IMR-90 (cell line): ENCODE data around the gene DNAJB12. TPM values are rescaled to one million over a fixed set of nuclear protein-coding genes. Genes with fewer than 3 reads are reported as not detected.

ENCODE experiments used
- ATAC-seq: fragments of 200-7000 bp; cut with Tn5 transposase; 2 replicates; pipeline ENCODE4 v1.9.1; 2020; ENCODE audit warnings: low read depth, mild to moderate bottlenecking, moderate library complexity
- BruUV-seq: library from RNA; stranded (reverse); fragments of 400-500 nt; replicated peaks from 2 replicates; lab custom pipeline; 2021; lab: Mats Ljungman, UMichigan
- CTCF ChIA-PET: fragments of 300-600 bp; formaldehyde crosslinking; extraction: SDS; loops from one replicate; lab custom pipeline; 2021; ENCODE audit warnings: antibody characterized with exemption; lab: Yijun Ruan, JAX
- POLR2A ChIA-PET: fragments of 300-600 bp; sonication (Branson Sonifier 250); formaldehyde crosslinking; loops from one replicate; lab custom pipeline; 2022; ENCODE audit warnings: antibody characterized with exemption; ENCODE audit not compliant: unreplicated experiment; lab: Charles Lee
- DNase-seq: peaks from one replicate; pipeline ENCODE4 v3.0.0; 2013
- H2AFZ ChIP-seq: replicated peaks from 2 replicates; pipeline ENCODE3; 2013; ENCODE audit warnings: low read length, mild to moderate bottlenecking; ENCODE audit not compliant: poor library complexity
- H2AK5ac ChIP-seq: 2 replicates; pipeline ENCODE4 v1.6.1; 2013; ENCODE audit warnings: low read depth, low read length, inconsistent platforms
- H2AK9ac ChIP-seq: replicated peaks from 2 replicates; pipeline ENCODE3; 2013; ENCODE audit warnings: mild to moderate bottlenecking, low read depth, low read length, moderate library complexity; ENCODE audit not compliant: poor library complexity
- H2BK120ac ChIP-seq: 2 replicates; pipeline ENCODE4 v1.6.1; 2013; ENCODE audit warnings: low read depth, low read length, inconsistent platforms
- H2BK15ac ChIP-seq: 3 replicates; pipeline ENCODE4 v1.6.1; 2013; ENCODE audit warnings: low read depth, low read length, inconsistent platforms
- H2BK20ac ChIP-seq: 2 replicates; pipeline ENCODE4 v1.6.1; 2013; ENCODE audit warnings: low read depth, mild to moderate bottlenecking, inconsistent platforms, low read length, moderate library complexity
- H2BK5ac ChIP-seq: 2 replicates; pipeline ENCODE4 v1.6.1; 2013; ENCODE audit warnings: mild to moderate bottlenecking, low read depth, low read length, inconsistent platforms; ENCODE audit not compliant: poor library complexity, severe bottlenecking
- H3K14ac ChIP-seq: replicated peaks from 2 replicates; pipeline ENCODE4 v1.6.1; 2013; ENCODE audit warnings: low read depth, low read length, inconsistent platforms
- H3K18ac ChIP-seq: 2 replicates; pipeline ENCODE4 v1.6.1; 2013; ENCODE audit warnings: low read depth, low read length, control low read depth
- H3K23ac ChIP-seq: 2 replicates; pipeline ENCODE4 v1.6.1; 2013; ENCODE audit warnings: low read depth, low read length, inconsistent platforms
- H3K27ac ChIP-seq: 2 replicates; pipeline ENCODE4 v1.5.1; 2013; ENCODE audit warnings: mild to moderate bottlenecking, control low read depth, low read length; ENCODE audit not compliant: insufficient read depth
- H3K27me3 ChIP-seq: 2 replicates; pipeline ENCODE4 v1.6.1; 2013; ENCODE audit warnings: low read length; ENCODE audit not compliant: control insufficient read depth, insufficient read depth
- H3K36me3 ChIP-seq: 2 replicates; pipeline ENCODE4 v1.6.1; 2013; ENCODE audit warnings: low read length, mixed read lengths; ENCODE audit not compliant: control insufficient read depth, insufficient read depth
- H3K4ac ChIP-seq: 2 replicates; pipeline ENCODE4 v1.6.1; 2013; ENCODE audit warnings: low read depth, low read length, inconsistent platforms
- H3K4me1 ChIP-seq: 2 replicates; pipeline ENCODE4 v1.6.1; 2013; ENCODE audit warnings: low read length, mixed read lengths; ENCODE audit not compliant: control insufficient read depth, insufficient read depth
- H3K4me2 ChIP-seq: 2 replicates; pipeline ENCODE4 v1.6.1; 2013; ENCODE audit warnings: low read depth, mild to moderate bottlenecking, control low read depth, low read length, moderate library complexity
- H3K4me3 ChIP-seq: 2 replicates; pipeline ENCODE4 v1.5.1; 2013; ENCODE audit warnings: low read depth, mild to moderate bottlenecking, control low read depth, low read length, moderate library complexity; ENCODE audit not compliant: insufficient read depth
- H3K56ac ChIP-seq: 2 replicates; pipeline ENCODE4 v1.6.1; 2013; ENCODE audit warnings: low read length, inconsistent platforms; ENCODE audit not compliant: insufficient read depth; ENCODE audit errors: extremely low read depth
- H3K79me1 ChIP-seq, 2 experiments: 2 replicates each; pipeline ENCODE4 v1.6.1; 2013; ENCODE audit warnings: low read length in 2 of 2, inconsistent platforms in 1 of 2, low read depth in 1 of 2
- H3K9ac ChIP-seq: 2 replicates; pipeline ENCODE4 v1.6.1; 2013; ENCODE audit warnings: low read depth, low read length, control low read depth
- H3K9me1 ChIP-seq: 2 replicates; pipeline ENCODE4 v1.6.1; 2013; ENCODE audit warnings: low read length, inconsistent platforms; ENCODE audit not compliant: insufficient read depth
- H3K9me3 ChIP-seq: 2 replicates; pipeline ENCODE4 v1.6.1; 2013; ENCODE audit warnings: low read length; ENCODE audit not compliant: control insufficient read depth, insufficient read depth
- H4K20me1 ChIP-seq: 2 replicates; pipeline ENCODE4 v1.6.1; 2013; ENCODE audit warnings: low read length, inconsistent platforms; ENCODE audit not compliant: insufficient read depth
- H4K5ac ChIP-seq: 2 replicates; pipeline ENCODE4 v1.6.1; 2013; ENCODE audit warnings: mild to moderate bottlenecking, low read depth, low read length, control low read depth
- H4K8ac ChIP-seq, 2 experiments: 2 replicates each; pipeline ENCODE4 v1.6.1; 2013; ENCODE audit warnings: low read depth in 2 of 2, low read length in 2 of 2, control low read depth in 1 of 2, inconsistent platforms in 1 of 2
- H4K91ac ChIP-seq: 2 replicates; pipeline ENCODE4 v1.6.1; 2013; ENCODE audit warnings: low read depth, low read length, inconsistent platforms; ENCODE audit not compliant: insufficient read depth
- MAFK ChIP-seq: IDR thresholded peaks from 2 replicates; pipeline ENCODE4 v1.6.1; 2012; ENCODE audit warnings: low read depth, low read length, improper control_type of control experiment
- POLR2A ChIP-seq: IDR thresholded peaks from 2 replicates; pipeline ENCODE4 v1.6.1; 2012; ENCODE audit warnings: mild to moderate bottlenecking, low read depth, low read length
- WGBS, 2 experiments: methylation state at CpG; one replicate each; pipeline versions ENCODE4 v1.1.5 to v1.1.7; 2013; ENCODE audit warnings: missing lambda C conversion rate in 2 of 2; ENCODE audit not compliant: insufficient read length in 1 of 2; ENCODE audit errors: extremely low coverage in 2 of 2; 5-methylcytosine and 5-hydroxymethylcytosine counted together
- dilution Hi-C: fragments of 300-500 bp; cut with HindIII; formaldehyde crosslinking; loops from one replicate; pipeline ENCODE4 v1.14.3; 2018; ENCODE audit warnings: low sequenced_read_pairs; ENCODE audit not compliant: unreplicated experiment
- in situ Hi-C: fragments of 300-500 bp; cut with MboI; formaldehyde crosslinking; loops from 3 replicates; pipeline ENCODE4 v1.14.3; 2019; ENCODE audit warnings: low sequenced_read_pairs, inconsistent platforms, mixed read lengths
- intact Hi-C: fragments of 100-400 bp; cut with micrococcal nuclease; formaldehyde crosslinking; loops from 2 replicates; pipeline ENCODE4 v1.10.0; 2022
- polyA plus RNA-seq, 3 experiments: library from polyadenylated mRNA; depleted of rRNA; stranded (reverse); fragments of >200 nt; gene quantifications; 2 replicates each; pipeline ENCODE4 v1.2.3, GENCODE V29; 2012; ENCODE audit warnings: low replicate concordance in 1 of 3
- total RNA-seq: library from RNA; depleted of rRNA; stranded (reverse); fragments of >200 nt; gene quantifications from 2 replicates; pipeline ENCODE4 v1.2.3, GENCODE V29; 2012

The DNAJB12 gene
- total and polyA plus RNA-seq, 2 of the 4 experiments (the other 2 are of a cell fraction), result 18.3 to 24.0 TPM

GRCh38 chr10:72310241-72310633 is 44.5 kb downstream of the DNAJB12 start:
- intact Hi-C loops (no loop called here), dilution Hi-C loops (no loop called here), in situ Hi-C loops (no loop called here)
- H2BK15ac ChIP-seq, result peak overlapping the region; percentile 72; the same call in 1 of the 3 replicates
- no peaks in the 10 kb centered on the region for H3K27me3 ChIP-seq
- H2BK20ac ChIP-seq, result no peak overlapping the region; the same call in 1 of the 2 replicates
- no peak overlapping the region for H2AK9ac ChIP-seq
- H3K14ac ChIP-seq, result 0 out of 2 replicates have a peak overlapping the region, but pooled peaks have one; percentile 64
- no peak overlapping the region for H4K5ac ChIP-seq
- H3K23ac ChIP-seq, result no peak overlapping the region
- ChIA-PET CTCF (no interaction called here), POLR2A (no interaction called here)
- H4K20me1 ChIP-seq, result no peaks in the 10 kb centered on the region
- peak overlapping the region; percentile 64 for H2AFZ ChIP-seq
- ATAC-seq (no peak), DNase-seq (no peak)
- peak overlapping the region in 1 of 2 experiments; percentile 54; a peak in 1 of 4 replicates for H4K8ac ChIP-seq
- no TSS peak for BruUV-seq
- H3K4me2 ChIP-seq, result no peak overlapping the region
- no peak overlapping the region; the same call in 1 of the 2 replicates for H2BK120ac ChIP-seq
- H3K27ac ChIP-seq, result no peak overlapping the region
- H3K18ac ChIP-seq, result no peak overlapping the region
- no peaks in the 10 kb centered on the region for H3K9me3 ChIP-seq
- H3K56ac ChIP-seq, result no peak overlapping the region
- H3K4ac ChIP-seq, result peak overlapping the region; percentile 66; the same call in 1 of the 2 replicates
- no peak overlapping the region for H2BK5ac ChIP-seq
- peaks cover 18% of the 10 kb centered on the region for H3K9me1 ChIP-seq
- H3K36me3 ChIP-seq, result no peaks in the 10 kb centered on the region
- H2AK5ac ChIP-seq, result peak overlapping the region; percentile 67; the same call in 1 of the 2 replicates
- TF ChIP-seq POLR2A (no peak), MAFK (peak; percentile 85)
- 43% methylated on average over 7 of the region's 11 CpGs; no CpG with 5 or more reads in 1 of the 2 experiments for WGBS, 2 experiments
- H3K4me3 ChIP-seq, result no peak overlapping the region
- H3K9ac ChIP-seq, result no peak overlapping the region
- H3K79me1 ChIP-seq, result no peaks in the 10 kb centered on the region
- H3K4me1 ChIP-seq, result peaks cover 17% of the 10 kb centered on the region
- no peak overlapping the region for H4K91ac ChIP-seq
